ENCODE measurements around the gene COL9A3.

Gene COL9A3

DNA sequence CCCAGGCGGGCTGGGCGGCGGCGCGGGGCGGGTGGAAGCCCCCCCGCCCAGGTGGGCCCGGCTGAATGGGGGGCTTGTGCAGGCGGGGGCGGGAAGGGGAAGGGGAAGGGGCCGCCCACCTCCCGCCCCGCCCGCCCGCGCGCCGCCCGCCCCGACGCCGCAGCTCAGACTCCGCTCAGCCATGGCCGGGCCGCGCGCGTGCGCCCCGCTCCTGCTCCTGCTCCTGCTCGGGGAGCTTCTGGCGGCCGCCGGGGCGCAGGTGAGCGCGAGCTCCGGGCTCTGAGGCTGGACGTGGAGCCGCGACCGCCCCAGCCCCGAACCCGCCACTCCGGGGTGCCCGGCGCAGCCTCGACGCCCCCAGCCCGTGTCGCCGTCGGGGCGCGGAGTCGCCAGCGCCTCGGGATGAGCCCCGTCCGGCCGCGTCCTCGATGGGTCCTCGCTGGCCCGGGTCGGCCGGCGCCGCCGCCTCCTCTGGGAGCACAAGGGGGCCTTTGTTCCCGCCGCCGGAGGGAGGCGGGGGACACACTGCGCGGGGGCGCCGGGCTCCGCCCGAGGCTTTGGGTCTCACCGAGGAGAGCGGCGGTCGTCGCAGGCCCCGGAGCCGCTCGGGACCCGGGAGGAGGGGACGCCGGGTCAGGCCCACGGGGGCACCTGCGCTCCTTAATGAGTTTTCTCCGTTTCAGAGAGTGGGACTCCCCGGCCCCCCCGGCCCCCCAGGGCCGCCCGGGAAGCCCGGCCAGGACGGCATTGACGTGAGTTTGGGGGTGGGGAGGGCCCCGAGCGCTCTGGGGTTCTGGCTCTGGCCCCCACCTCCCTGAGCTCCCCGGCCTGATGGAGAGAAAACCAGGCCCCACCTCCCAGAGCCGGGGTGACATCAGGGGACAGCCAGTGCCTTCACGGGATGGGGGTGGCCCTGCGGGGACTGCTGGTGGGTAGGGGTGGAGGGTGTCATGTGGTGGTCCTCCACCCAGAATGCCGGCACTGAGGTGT is at the start of gene COL9A3:
COL9A3 (plus strand) TSS at position 167 of the 990 bp plus-strand sequence; CDS start at position 182, 15 bp downstream.
- no peak for DNase-seq (ENCODE audit: low read depth)

DNA sequence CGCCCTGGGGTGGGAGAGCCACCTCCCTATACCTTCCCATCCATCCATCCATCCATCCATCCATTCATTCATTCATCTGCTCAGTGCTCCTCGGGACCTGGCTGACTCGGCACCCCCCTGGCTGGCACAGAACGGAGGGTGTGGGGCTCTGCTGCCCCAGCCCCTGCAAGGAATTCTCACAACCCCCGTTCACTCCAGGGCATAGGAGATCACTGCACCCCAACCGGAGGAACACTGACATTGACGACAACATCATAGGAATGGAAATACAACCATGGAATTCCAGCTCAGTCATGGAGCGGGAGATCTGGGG is 48.7 kb upstream of the COL9A3 start:
- DNase-seq (ENCODE audit: low read depth), result no peak

DNA sequence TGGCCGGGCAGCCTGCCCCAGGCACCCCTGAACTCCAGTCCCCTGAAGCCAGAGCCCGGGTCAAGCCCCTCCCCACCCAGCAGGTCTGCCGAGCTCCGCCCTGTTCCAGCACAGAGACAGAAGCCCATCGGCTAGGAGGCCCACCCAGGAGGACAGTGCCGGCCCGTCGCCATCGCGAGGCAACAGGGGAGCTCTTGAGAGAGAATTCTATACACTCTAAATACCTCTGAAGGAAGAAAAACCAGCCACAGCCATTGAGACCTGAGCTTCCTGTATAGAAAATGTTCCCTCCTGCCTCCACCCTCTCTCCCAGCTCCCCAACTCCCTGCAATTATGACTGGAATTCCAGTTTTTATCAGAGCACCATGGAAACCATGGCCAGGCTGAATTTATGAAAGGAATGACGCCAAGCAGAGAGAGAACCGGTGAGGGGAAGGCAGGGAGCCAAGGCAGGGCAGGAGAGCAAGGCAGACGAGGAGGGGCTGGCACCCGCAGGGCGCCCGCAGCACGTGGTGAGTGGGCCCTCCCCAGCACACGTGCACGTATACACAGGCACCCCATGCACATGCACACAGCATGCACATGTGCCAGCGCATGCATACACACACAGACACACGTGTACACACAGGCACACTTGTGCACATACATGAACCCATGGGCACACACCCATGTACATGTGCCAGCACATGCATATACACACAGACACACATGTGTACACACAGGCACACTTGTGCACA is 48.1 kb upstream of the COL9A3 start:
- DNase-seq (ENCODE audit: low read depth), result no peak

GRCh38 chr20:62769346-62770071 is 47.3 kb upstream of the COL9A3 start:
- no peak for DNase-seq (ENCODE audit: low read depth)

- no peak for DNase-seq (ENCODE audit: low read depth)
These were observed 46.5 kb upstream of the COL9A3 start for GRCh38 chr20:62770111-62770910.

GRCh38 chr20:62770916-62771315 is 45.9 kb upstream of the COL9A3 start:
- no peak for DNase-seq (ENCODE audit: low read depth)

GRCh38 chr20:62771396-62772102 is 45.3 kb upstream of the COL9A3 start:
- no peak for DNase-seq (ENCODE audit: low read depth)

DNA sequence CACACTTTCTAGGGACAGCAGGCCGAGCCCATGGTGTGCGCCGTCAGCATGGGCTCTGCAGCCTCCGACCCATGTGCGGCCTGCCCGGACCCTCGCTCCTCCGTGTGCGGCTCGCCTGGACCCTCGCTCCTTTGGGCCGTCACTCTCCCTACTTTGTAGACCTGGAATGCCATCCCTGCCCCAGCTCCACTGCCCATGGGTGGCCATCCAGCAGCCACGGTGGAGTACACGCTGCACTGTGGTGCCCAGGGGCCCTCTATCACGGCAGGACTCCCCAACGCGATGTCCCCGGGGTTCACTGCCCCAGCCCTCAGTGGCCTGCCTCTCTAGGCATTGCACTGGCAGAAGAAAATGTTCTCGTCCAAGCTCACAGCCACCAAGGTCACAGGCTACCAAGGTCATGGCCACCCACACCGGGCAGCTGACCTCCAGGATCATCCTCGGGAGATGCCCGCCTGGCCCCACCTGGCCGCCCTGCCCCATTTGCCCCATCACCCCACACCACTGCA is 44.7 kb upstream of the COL9A3 start:
- no peak for DNase-seq (ENCODE audit: low read depth)

GRCh38 chr20:62772619-62772989 is 44.2 kb upstream of the COL9A3 start:
- no peak for DNase-seq (ENCODE audit: low read depth)

- no peak for DNase-seq (ENCODE audit: low read depth)
These were observed 43.6 kb upstream of the COL9A3 start for GRCh38 chr20:62772990-62773844.

GRCh38 chr20:62773845-62774714 is 42.8 kb upstream of the COL9A3 start:
- DNase-seq (ENCODE audit: low read depth), result no peak

DNA sequence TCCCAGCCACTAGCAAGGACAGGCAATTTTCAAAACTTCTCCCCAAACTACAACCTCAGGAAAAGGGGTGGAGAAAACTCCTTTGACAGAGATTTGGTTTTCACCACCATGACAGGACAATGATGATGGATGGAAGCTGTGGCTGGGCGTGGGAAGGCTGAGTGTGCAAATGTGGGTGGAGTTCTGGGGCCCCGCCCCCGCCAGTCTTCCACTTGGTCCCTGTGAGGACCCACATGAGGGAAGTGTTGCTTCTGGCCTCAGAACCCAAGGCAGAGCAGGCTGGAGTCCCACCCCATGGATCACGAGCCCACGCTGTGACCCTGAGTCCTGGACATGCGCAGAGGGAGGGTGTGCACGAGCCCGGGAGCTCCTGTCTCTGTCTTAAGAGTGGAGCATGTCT is 42.1 kb upstream of the COL9A3 start:
- no peak for DNase-seq (ENCODE audit: low read depth)

DNA sequence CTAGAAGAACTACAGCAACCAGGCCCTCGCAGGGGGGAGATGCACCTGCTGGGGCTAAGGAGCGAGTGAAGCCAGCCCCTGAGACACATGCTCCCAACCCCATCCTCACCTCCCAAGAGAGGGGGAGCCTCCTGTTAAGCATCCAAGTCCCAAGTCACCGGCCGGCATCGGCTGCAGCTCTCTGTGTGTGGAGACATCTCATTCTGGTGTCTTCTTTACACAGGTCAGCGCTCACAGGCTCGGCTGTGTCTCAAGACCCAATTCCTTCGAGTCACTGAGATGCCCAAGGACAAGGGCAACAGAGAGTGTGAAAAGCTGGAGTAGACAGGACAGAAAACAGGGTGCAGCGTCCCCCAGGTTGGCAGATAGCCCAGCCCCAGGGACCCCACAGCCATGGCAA is 41.6 kb upstream of the COL9A3 start:
- DNase-seq (ENCODE audit: low read depth), result no peak

GRCh38 chr20:62776035-62776691 is 40.7 kb upstream of the COL9A3 start:
- DNase-seq (ENCODE audit: low read depth), result no peak

DNA sequence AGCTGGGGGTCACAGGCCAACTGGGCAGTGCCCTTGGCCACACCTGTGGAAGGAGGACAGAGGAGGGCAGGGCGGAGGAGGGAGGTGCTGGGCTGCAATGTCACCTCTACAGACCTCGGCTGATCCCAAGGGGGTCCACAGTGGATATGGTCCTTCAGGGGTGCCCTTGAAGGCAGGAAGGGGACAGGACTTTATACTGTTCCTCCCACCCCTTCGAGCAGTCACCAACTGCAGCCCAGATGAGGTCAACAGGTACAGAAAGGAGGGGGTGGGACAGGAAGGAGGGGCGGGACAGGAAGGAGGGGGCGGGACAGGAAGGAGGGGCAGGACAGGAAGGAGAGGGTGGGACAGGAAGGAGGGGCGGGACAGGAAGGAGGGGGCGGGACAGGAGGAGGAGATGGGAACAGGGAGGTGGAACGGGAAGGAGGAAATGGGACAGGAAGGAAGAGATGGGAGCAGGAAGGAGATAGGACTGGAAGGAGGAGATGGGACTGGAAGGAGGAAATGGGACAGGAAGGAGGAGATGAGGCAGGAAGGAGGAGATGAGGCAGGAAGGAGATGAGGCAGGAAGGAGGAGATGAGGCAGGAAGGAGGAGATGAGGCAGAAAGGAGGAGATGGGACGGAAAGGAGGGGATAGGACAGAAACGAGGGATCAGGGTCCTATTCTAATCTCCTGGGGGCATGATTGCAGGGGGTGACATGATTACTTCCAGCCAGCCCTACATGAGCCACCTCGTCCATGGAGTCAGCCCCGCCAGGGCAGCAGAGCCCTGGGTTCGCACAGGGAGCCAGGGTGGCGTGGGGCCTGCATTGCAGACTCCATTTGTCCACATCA is 39.9 kb upstream of the COL9A3 start:
- no peak for DNase-seq (ENCODE audit: low read depth)

- no peak for DNase-seq (ENCODE audit: low read depth)
These were observed 39.4 kb upstream of the COL9A3 start for GRCh38 chr20:62777528-62777830.

DNA sequence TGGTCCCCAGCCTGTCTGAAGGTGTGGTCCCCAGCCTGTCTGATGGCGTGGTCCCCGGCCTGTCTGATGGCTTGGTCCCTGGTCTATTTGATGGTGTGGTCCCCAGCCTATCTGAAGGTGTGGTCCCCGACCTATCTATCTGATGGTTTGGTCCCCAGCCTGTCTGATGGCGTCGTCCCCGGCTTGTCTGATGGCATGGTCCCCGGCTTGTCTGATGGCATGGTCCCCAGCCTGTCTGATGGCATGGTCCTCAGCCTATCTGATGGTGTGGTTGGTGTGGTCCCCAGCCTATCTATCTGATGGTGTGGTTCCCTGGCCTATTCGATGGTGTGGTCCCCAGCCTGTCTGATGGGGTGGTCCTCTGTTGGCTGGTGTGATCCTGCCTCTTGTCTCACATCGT is 38.8 kb upstream of the COL9A3 start:
- no peak for DNase-seq (ENCODE audit: low read depth)
